IgD-negative memory B cell (primary cell): ENCODE measurements around the gene PRKACB. TPM values are rescaled to one million over a fixed set of nuclear protein-coding genes. Genes with fewer than 3 reads are reported as not detected.
"Not testable (repeated sequence)": the region's sequence is repeated elsewhere in the genome, so short reads cannot be mapped to it uniquely, and the experiment has no call there.

Experiments
- H3K27ac Mint-ChIP-seq, 3 donors: one replicate each; pipeline ENCODE4 v1.8.0; 2020 to 2022; ENCODE audit warnings: mild to moderate bottlenecking in 3 of 3, mixed read lengths in 3 of 3, moderate library complexity in 1 of 3
- H3K27me3 Mint-ChIP-seq: one replicate; pipeline ENCODE4 v1.8.0; 2021; ENCODE audit warnings: mixed read lengths
- H3K36me3 Mint-ChIP-seq: one replicate; pipeline ENCODE4 v1.8.0; 2020; ENCODE audit warnings: mild to moderate bottlenecking, mixed read lengths
- H3K4me1 Mint-ChIP-seq, 3 donors: one replicate each; pipeline ENCODE4 v1.8.0; 2020 to 2022; ENCODE audit warnings: mixed read lengths in 3 of 3, mild to moderate bottlenecking in 1 of 3
- H3K4me3 Mint-ChIP-seq, 4 donors: one replicate each; pipeline ENCODE4 v1.8.0; 2020 to 2022; ENCODE audit warnings: mild to moderate bottlenecking in 4 of 4, mixed read lengths in 4 of 4, moderate library complexity in 3 of 4
- H3K9me3 Mint-ChIP-seq, 3 donors: one replicate each; pipeline ENCODE4 v1.8.0; 2020 to 2021; ENCODE audit warnings: mixed read lengths in 3 of 3, mild to moderate bottlenecking in 1 of 3
- polyA plus RNA-seq: library from polyadenylated mRNA; unstranded; fragments of 300-500 nt; fragmentation: Illumina TruSeq; gene quantifications from one replicate; pipeline ENCODE4 v1.2.3, GENCODE V29; 2021

Gene PRKACB
- polyA plus RNA-seq, 1 donor from 2014 or later = 62.5 TPM

- peak overlapping the region in 1 of 4 donors; percentile 32 for H3K4me3 Mint-ChIP-seq
- H3K27ac Mint-ChIP-seq = no peak overlapping the region
- H3K27me3 Mint-ChIP-seq = no peaks in the 10 kb centered on the region
- H3K9me3 Mint-ChIP-seq = peaks cover 9 to 32% (median 10%) of the 10 kb centered on the region in 3 donors
- H3K36me3 Mint-ChIP-seq = peaks cover 40% of the 10 kb centered on the region
- peaks cover 3 to 22% (median 8%) of the 10 kb centered on the region in 3 donors for H3K4me1 Mint-ChIP-seq
Measured at GRCh38 chr1:84223751-84224432, 79.8 kb downstream of the PRKACB start.

- Mint-ChIP-seq H3K27me3 (no peaks in the 10 kb centered on the region), H3K4me1 (peaks cover 3 to 22% (median 8%) of the 10 kb centered on the region in 3 donors), H3K4me3 (no peak overlapping the region), H3K9me3 (peaks cover 9 to 32% (median 10%) of the 10 kb centered on the region in 3 donors), H3K36me3 (peaks cover 35% of the 10 kb centered on the region), H3K27ac (no peak overlapping the region)
Measured at GRCh38 chr1:84224905-84225304, 80.8 kb downstream of the PRKACB start.

DNA sequence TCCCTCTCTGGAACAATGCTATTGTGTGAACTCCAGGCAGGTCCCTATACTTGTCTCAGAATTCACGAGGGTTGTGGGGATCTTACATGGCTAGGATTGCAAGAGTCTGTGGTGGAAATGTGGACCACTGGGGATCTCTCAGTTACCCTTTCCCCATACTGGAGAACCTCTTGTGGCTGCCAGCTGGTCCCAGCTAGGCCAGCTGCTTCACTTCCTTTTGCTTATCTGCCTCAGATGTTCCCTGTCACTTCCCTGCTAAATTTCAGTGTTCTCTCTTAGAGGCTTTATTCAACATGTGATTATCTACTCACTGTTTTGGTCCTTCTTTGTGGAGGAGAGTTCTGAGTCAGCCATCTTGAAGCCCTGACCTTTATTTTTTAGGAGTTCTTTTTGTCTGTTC lies 81.6 kb downstream of the PRKACB start:
- Mint-ChIP-seq H3K4me3 (no peak overlapping the region), H3K9me3 (peaks cover 6 to 27% (median 9%) of the 10 kb centered on the region in 3 donors), H3K27ac (peak overlapping the region in 2 of 3 donors; percentile 65 to 76), H3K36me3 (peaks cover 30% of the 10 kb centered on the region), H3K27me3 (no peaks in the 10 kb centered on the region), H3K4me1 (peaks cover 0 to 18% (median 6%) of the 10 kb centered on the region in 3 donors)

GRCh38 chr1:84232676-84233075 lies 88.6 kb downstream of the PRKACB start:
- H3K27me3 Mint-ChIP-seq, H3K4me1 Mint-ChIP-seq, H3K9me3 Mint-ChIP-seq, H3K4me3 Mint-ChIP-seq, H3K27ac Mint-ChIP-seq: not testable (repeated sequence)
- peaks cover 11% of the 10 kb centered on the region for H3K36me3 Mint-ChIP-seq

DNA sequence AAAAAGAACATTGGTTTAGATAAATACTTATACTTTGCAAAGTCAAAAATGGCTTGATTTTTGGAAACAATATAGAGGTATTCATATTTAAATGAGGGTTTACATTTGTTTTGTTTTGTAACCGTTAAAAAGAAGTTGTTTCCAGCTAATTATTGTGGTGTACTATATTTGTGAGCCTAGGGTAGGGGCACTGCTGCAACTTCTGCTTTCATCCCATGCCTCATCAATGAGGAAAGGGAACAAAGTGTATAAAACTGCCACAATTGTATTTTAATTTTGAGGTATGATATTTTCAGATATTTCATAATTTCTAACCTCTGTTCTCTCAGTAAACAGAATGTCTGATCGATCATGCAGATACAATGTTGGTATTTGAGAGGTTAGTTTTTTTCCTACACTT lies 92.2 kb downstream of the PRKACB start:
- peaks cover 2 to 8% (median 5%) of the 10 kb centered on the region in 3 donors for H3K9me3 Mint-ChIP-seq
- H3K4me3 Mint-ChIP-seq = no peak overlapping the region
- H3K4me1 Mint-ChIP-seq = peaks cover 0 to 2% (median 0%) of the 10 kb centered on the region in 3 donors
- H3K36me3 Mint-ChIP-seq = peaks cover 16% of the 10 kb centered on the region
- no peak overlapping the region for H3K27ac Mint-ChIP-seq
- H3K27me3 Mint-ChIP-seq = no peaks in the 10 kb centered on the region

GRCh38 chr1:84242641-84243040 lies 98.6 kb downstream of the PRKACB start:
- H3K27me3 Mint-ChIP-seq = no peaks in the 10 kb centered on the region
- peaks cover 7 to 17% (median 10%) of the 10 kb centered on the region in 3 donors for H3K9me3 Mint-ChIP-seq
- H3K27ac Mint-ChIP-seq = peak overlapping the region in 1 of 3 donors; percentile 57
- no peak overlapping the region for H3K4me3 Mint-ChIP-seq
- peaks cover 0 to 8% (median 0%) of the 10 kb centered on the region in 3 donors for H3K4me1 Mint-ChIP-seq
- peaks cover 19% of the 10 kb centered on the region for H3K36me3 Mint-ChIP-seq

DNA sequence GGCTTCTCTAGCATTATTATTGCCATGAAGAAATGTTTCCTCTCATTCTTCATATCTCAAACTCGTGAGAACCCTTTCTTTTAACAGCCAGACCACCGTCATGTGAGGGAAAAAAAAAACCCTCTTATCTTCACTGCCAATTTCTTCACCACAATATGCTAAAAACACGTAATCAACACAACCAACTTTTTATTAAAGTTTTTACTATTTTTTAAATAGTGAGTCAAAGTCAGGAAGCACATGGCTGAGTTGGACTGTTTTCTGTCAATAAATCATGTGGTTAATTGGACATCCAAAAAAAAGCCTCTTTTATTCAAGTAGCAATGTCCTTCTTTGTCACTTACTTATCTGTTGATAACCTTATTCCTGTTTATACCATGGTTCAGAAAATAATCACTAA lies 101.5 kb downstream of the PRKACB start:
- peaks cover 13% of the 10 kb centered on the region for H3K36me3 Mint-ChIP-seq
- H3K4me3 Mint-ChIP-seq = no peak overlapping the region
- H3K27ac Mint-ChIP-seq = no peak overlapping the region
- H3K4me1 Mint-ChIP-seq = peaks cover 0 to 9% (median 0%) of the 10 kb centered on the region in 3 donors
- no peaks in the 10 kb centered on the region for H3K27me3 Mint-ChIP-seq
- peaks cover 5 to 18% (median 9%) of the 10 kb centered on the region in 3 donors for H3K9me3 Mint-ChIP-seq

GRCh38 chr1:84246213-84246612 lies 102.1 kb downstream of the PRKACB start:
- Mint-ChIP-seq H3K27me3 (no peaks in the 10 kb centered on the region), H3K36me3 (peaks cover 9% of the 10 kb centered on the region), H3K27ac (no peak overlapping the region), H3K9me3 (peaks cover 4 to 23% (median 9%) of the 10 kb centered on the region in 3 donors), H3K4me1 (peaks cover 0 to 9% (median 0%) of the 10 kb centered on the region in 3 donors), H3K4me3 (no peak overlapping the region)

- Mint-ChIP-seq H3K4me3 (peak overlapping the region in 2 of 4 donors; percentile 4 to 31), H3K36me3 (peaks cover 6% of the 10 kb centered on the region), H3K27ac (no peak overlapping the region), H3K4me1 (peaks cover 0 to 6% (median 0%) of the 10 kb centered on the region in 3 donors), H3K9me3 (peaks cover 2 to 22% (median 5%) of the 10 kb centered on the region in 3 donors), H3K27me3 (no peaks in the 10 kb centered on the region)
Measured at GRCh38 chr1:84247425-84248220, 103.6 kb downstream of the PRKACB start.

- Mint-ChIP-seq H3K9me3 (peaks cover 2 to 19% (median 3%) of the 10 kb centered on the region in 3 donors), H3K36me3 (peaks cover 2% of the 10 kb centered on the region), H3K27me3 (no peaks in the 10 kb centered on the region), H3K4me1 (peaks cover 0 to 4% (median 0%) of the 10 kb centered on the region in 3 donors), H3K27ac (no peak overlapping the region), H3K4me3 (no peak overlapping the region)
Measured at GRCh38 chr1:84250668-84251067, 106.6 kb downstream of the PRKACB start.

DNA sequence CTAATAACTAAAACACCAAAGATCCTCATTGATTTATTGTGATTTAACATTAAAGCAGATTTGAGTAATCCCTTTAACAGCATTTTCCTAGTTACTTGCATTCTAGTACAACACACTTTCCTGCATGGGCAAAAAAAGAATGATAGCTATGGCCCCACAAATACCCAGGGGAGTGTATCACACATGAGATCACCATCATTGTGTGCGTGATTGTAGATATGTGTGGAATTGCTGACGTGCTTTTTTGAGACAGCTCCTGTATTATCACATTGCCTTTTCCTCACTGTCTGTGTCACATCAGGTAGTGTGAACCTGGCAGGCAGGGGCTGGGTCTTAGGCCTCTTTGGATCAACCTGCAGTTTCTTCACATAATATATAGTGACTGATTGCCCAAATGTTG lies 109.0 kb downstream of the PRKACB start:
- H3K4me1 Mint-ChIP-seq = peaks cover 0 to 1% (median 0%) of the 10 kb centered on the region in 3 donors
- no peak overlapping the region for H3K4me3 Mint-ChIP-seq
- H3K27me3 Mint-ChIP-seq = no peaks in the 10 kb centered on the region
- peaks cover 2% of the 10 kb centered on the region for H3K36me3 Mint-ChIP-seq
- H3K27ac Mint-ChIP-seq = no peak overlapping the region
- H3K9me3 Mint-ChIP-seq = peaks cover 2 to 19% (median 3%) of the 10 kb centered on the region in 3 donors

DNA sequence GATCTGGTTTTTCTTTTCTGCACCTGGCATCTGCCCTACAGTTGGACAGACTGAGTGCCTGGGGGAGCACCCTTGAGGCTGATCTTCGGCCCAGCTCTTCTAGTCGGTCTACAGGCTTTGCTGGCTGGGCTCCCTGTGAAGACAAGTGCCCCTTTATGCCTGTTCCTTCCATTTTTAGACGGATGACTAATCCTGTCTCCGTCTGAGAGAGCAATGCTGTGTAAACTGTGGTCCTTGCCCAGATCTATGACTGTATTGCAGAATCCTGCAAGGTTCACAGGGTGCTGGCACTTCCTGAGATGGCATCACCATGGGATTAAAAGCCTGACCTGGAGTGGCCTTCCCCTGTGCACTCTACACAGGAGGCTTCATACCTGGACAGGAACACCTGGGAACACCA lies 109.8 kb downstream of the PRKACB start:
- peaks cover 0 to under 1% (median 0%) of the 10 kb centered on the region in 3 donors for H3K4me1 Mint-ChIP-seq
- H3K27me3 Mint-ChIP-seq = no peaks in the 10 kb centered on the region
- peaks cover 2% of the 10 kb centered on the region for H3K36me3 Mint-ChIP-seq
- no peak overlapping the region for H3K27ac Mint-ChIP-seq
- no peak overlapping the region for H3K4me3 Mint-ChIP-seq
- peaks cover 2 to 19% (median 3%) of the 10 kb centered on the region in 3 donors for H3K9me3 Mint-ChIP-seq

DNA sequence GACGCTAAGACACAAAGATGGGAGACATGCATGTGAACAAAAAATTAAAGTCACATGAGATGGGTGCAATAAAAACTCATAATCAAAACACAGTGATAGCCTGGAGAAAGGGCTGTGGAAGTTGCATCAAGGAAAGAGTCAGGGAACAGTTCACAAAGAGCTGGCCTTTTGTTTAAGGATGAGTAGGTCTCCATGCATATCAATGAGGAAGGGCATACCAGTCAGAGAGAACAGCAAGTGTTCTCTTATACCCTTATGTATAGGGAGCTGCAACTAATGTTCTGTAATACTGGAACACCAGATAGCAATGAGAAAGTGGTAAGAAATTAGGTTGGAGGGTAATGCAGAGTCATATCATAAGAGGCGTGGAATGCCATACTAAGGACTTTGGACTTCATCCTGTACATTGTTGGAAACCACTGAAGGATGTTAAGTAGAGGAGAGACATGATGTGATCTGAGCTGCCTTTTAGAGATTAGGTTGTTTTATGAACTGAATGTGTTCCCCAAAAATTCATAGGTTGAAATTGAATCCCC lies 110.7 kb downstream of the PRKACB start:
- Mint-ChIP-seq H3K9me3 (peaks cover 2 to 19% (median 3%) of the 10 kb centered on the region in 3 donors), H3K36me3 (peaks cover 2% of the 10 kb centered on the region), H3K4me1 (no peaks in the 10 kb centered on the region), H3K27me3 (no peaks in the 10 kb centered on the region), H3K27ac (no peak overlapping the region), H3K4me3 (no peak overlapping the region)

- Mint-ChIP-seq H3K9me3 (peaks cover 0 to 13% (median 1%) of the 10 kb centered on the region in 3 donors), H3K36me3 (peaks cover 2% of the 10 kb centered on the region), H3K4me1 (no peaks in the 10 kb centered on the region), H3K27me3 (no peaks in the 10 kb centered on the region), H3K27ac (no peak overlapping the region), H3K4me3 (no peak overlapping the region)
Measured at GRCh38 chr1:84255582-84255981, 111.5 kb downstream of the PRKACB start.

GRCh38 chr1:84257617-84258016 lies 113.5 kb downstream of the PRKACB start:
- Mint-ChIP-seq H3K36me3 (no peaks in the 10 kb centered on the region), H3K4me3 (no peak overlapping the region)

More at GRCh38 chr1:84257617-84258016, 113.5 kb downstream of the PRKACB start:
- Mint-ChIP-seq H3K27me3 (no peaks in the 10 kb centered on the region), H3K27ac (no peak overlapping the region), H3K4me1 (no peaks in the 10 kb centered on the region), H3K9me3 (no peaks in the 10 kb centered on the region)
